Parathyroid adenoma (tissue), 2 donors: Measurements from ENCODE around the gene ZNF598.
"Not testable (repeated sequence)": the region's sequence is repeated elsewhere in the genome, so short reads cannot be mapped to it uniquely, and the experiment has no call there.

ENCODE experiments used
- H2AFZ ChIP-seq: fragments of 300-600 bp; sonication (generic); one replicate; pipeline ENCODE4 v1.7.0; 2017; ENCODE audit warnings: antibody characterized with exemption, mild to moderate bottlenecking
- H3K27ac ChIP-seq: fragments of 300-600 bp; sonication (generic); one replicate; pipeline ENCODE4 v1.7.0; 2017
- H3K27me3 ChIP-seq: fragments of 300-600 bp; sonication (generic); one replicate; pipeline ENCODE4 v1.7.0; 2017; ENCODE audit warnings: low read length; ENCODE audit not compliant: control insufficient read depth, insufficient read depth
- H3K36me3 ChIP-seq: fragments of 300-600 bp; sonication (generic); one replicate; pipeline ENCODE4 v1.7.0; 2017; ENCODE audit warnings: low read length; ENCODE audit not compliant: control insufficient read depth, insufficient read depth
- H3K4me1 ChIP-seq: fragments of 300-600 bp; sonication (generic); one replicate; pipeline ENCODE4 v1.7.0; 2017; ENCODE audit warnings: control low read depth
- H3K4me2 ChIP-seq: fragments of 300-600 bp; sonication (generic); one replicate; pipeline ENCODE4 v1.7.0; 2017; ENCODE audit warnings: low read length
- H3K4me3 ChIP-seq: fragments of 300-600 bp; sonication (generic); one replicate; pipeline ENCODE4 v1.7.0; 2017; ENCODE audit warnings: low read depth, low read length
- H3K79me2 ChIP-seq: fragments of 300-600 bp; sonication (generic); one replicate; pipeline ENCODE4 v1.7.0; 2017; ENCODE audit warnings: control low read depth
- H3K9ac ChIP-seq: fragments of 300-600 bp; sonication (generic); one replicate; pipeline ENCODE4 v1.7.0; 2017; ENCODE audit warnings: mild to moderate bottlenecking
- H3K9me3 ChIP-seq: fragments of 300-600 bp; sonication (generic); one replicate; pipeline ENCODE4 v1.7.0; 2017; ENCODE audit warnings: low read length; ENCODE audit not compliant: control insufficient read depth
- CTCF ChIP-seq: fragments of 300-600 bp; sonication (generic); IDR thresholded peaks from one replicate; pipeline ENCODE4 v1.7.0; 2017; ENCODE audit warnings: antibody characterized with exemption, mild to moderate bottlenecking
- donor health status: primary hyperparathyroidism.

ZNF598 gene

GRCh38 chr16:1963806-1964505, 45.7 kb downstream of the ZNF598 start:
- no peaks in the 10 kb centered on the region for H3K36me3 ChIP-seq
- H3K4me3 ChIP-seq, result peak overlapping the region; percentile 94
- H3K9ac ChIP-seq, result no peak overlapping the region
- peak overlapping the region; percentile 84 for H2AFZ ChIP-seq
- peak overlapping the region; percentile 73 for H3K4me2 ChIP-seq
- no peak for TF ChIP-seq CTCF
- H3K4me1 ChIP-seq, result peaks cover 9% of the 10 kb centered on the region
- peak overlapping the region; percentile 84 for H3K27ac ChIP-seq
- H3K79me2 ChIP-seq, result no peaks in the 10 kb centered on the region
- no peaks in the 10 kb centered on the region for H3K27me3 ChIP-seq
- no peaks in the 10 kb centered on the region for H3K9me3 ChIP-seq

GRCh38 chr16:1962161-1963153, 47.2 kb downstream of the ZNF598 start:
- H3K4me3 ChIP-seq, H3K27me3 ChIP-seq, H3K36me3 ChIP-seq, H3K79me2 ChIP-seq, H3K4me2 ChIP-seq, H3K9ac ChIP-seq, H3K9me3 ChIP-seq, H2AFZ ChIP-seq, H3K27ac ChIP-seq: not testable (repeated sequence)
- peaks cover 10% of the 10 kb centered on the region for H3K4me1 ChIP-seq

- no peaks in the 10 kb centered on the region for H3K36me3 ChIP-seq
- no peaks in the 10 kb centered on the region for H3K9me3 ChIP-seq
- H3K79me2 ChIP-seq, result no peaks in the 10 kb centered on the region
- H3K4me2 ChIP-seq, result no peak overlapping the region
- no peak overlapping the region for H3K9ac ChIP-seq
- TF ChIP-seq CTCF, result no peak
- peaks cover 10% of the 10 kb centered on the region for H3K4me1 ChIP-seq
- H2AFZ ChIP-seq, result no peak overlapping the region
- no peaks in the 10 kb centered on the region for H3K27me3 ChIP-seq
- H3K27ac ChIP-seq, result no peak overlapping the region
- H3K4me3 ChIP-seq, result no peak overlapping the region
Measured at GRCh38 chr16:1961651-1962067, 48.0 kb downstream of the ZNF598 start.

- Histone ChIP-seq H3K79me2 (no peaks in the 10 kb centered on the region), H3K36me3 (no peaks in the 10 kb centered on the region), H3K4me2 (peak overlapping the region; percentile 75), H2AFZ (no peak overlapping the region), H3K27ac (no peak overlapping the region), H3K9me3 (no peaks in the 10 kb centered on the region), H3K27me3 (no peaks in the 10 kb centered on the region), H3K4me1 (peaks cover 10% of the 10 kb centered on the region), H3K4me3 (peak overlapping the region; percentile 91), H3K9ac (no peak overlapping the region)
- TF ChIP-seq CTCF, result no peak
Measured at GRCh38 chr16:1960665-1961630, 48.7 kb downstream of the ZNF598 start.
